Fibroblast of lung (primary cell): ENCODE results near the gene ARSK. TPM values are rescaled to one million over a fixed set of nuclear protein-coding genes. Genes with fewer than 3 reads are reported as not detected.
A peak's percentile ranks its signal among the peaks of the same experiment; 100 is the strongest.

Experiments
- DNase-seq, 2 donors: peaks; one replicate each; pipeline versions ENCODE4 v3.0.0 to v3.0.0-alpha.2; 2010; ENCODE audit warnings: low read depth in 2 of 2
- H2AFZ ChIP-seq: 2 replicates; pipeline ENCODE4 v1.5.1; 2012; ENCODE audit warnings: low read length, control low read depth, inconsistent platforms
- H3K27ac ChIP-seq: 2 replicates; pipeline ENCODE4 v1.5.1; 2011; ENCODE audit warnings: low read length, control low read depth; ENCODE audit not compliant: insufficient read depth
- H3K27me3 ChIP-seq: 2 replicates; pipeline ENCODE4 v1.5.1; 2011; ENCODE audit warnings: mild to moderate bottlenecking, low read length; ENCODE audit not compliant: control insufficient read depth, insufficient read depth
- H3K36me3 ChIP-seq: 2 replicates; pipeline ENCODE4 v1.5.1; 2011; ENCODE audit warnings: low read length; ENCODE audit not compliant: control insufficient read depth, insufficient read depth
- H3K4me1 ChIP-seq: 2 replicates; pipeline ENCODE4 v1.5.1; 2011; ENCODE audit warnings: low read length; ENCODE audit not compliant: control insufficient read depth, insufficient read depth; ENCODE audit errors: extremely low read depth
- H3K4me2 ChIP-seq: 2 replicates; pipeline ENCODE4 v1.5.1; 2011; ENCODE audit warnings: low read length, control low read depth; ENCODE audit not compliant: insufficient read depth; ENCODE audit errors: extremely low read depth
- H3K4me3 ChIP-seq, 4 experiments: fragments of 200-600 bp in 1 of 4; sonication (generic) in 1 of 4; replicated peaks in 1 of 4; 2 replicates each; pipeline ENCODE4 v1.5.1; 2011 to 2016; ENCODE audit warnings: low read length in 4 of 4, low read depth in 3 of 4, mild to moderate bottlenecking in 3 of 4, control low read depth in 2 of 4, inconsistent platforms in 1 of 4, mixed read lengths in 1 of 4; ENCODE audit not compliant: insufficient read depth in 1 of 4; ENCODE audit errors: control extremely low read depth in 1 of 4
- H3K79me2 ChIP-seq: 2 replicates; pipeline ENCODE4 v1.5.1; 2012; ENCODE audit warnings: mild to moderate bottlenecking, low read length, inconsistent platforms; ENCODE audit not compliant: control insufficient read depth, insufficient read depth
- H3K9ac ChIP-seq: 2 replicates; pipeline ENCODE4 v1.5.1; 2011; ENCODE audit warnings: mild to moderate bottlenecking, low read length, control low read depth; ENCODE audit not compliant: insufficient read depth
- H3K9me3 ChIP-seq: 2 replicates; pipeline ENCODE4 v1.5.1; 2012; ENCODE audit warnings: low read depth, low read length; ENCODE audit not compliant: control insufficient read depth, insufficient read depth
- H4K20me1 ChIP-seq: 2 replicates; pipeline ENCODE4 v1.5.1; 2011; ENCODE audit warnings: low read length; ENCODE audit not compliant: control insufficient read depth, insufficient read depth; ENCODE audit errors: extremely low read depth
- EZH2 ChIP-seq: IDR thresholded peaks from 2 replicates; pipeline ENCODE4 v1.5.1; 2012; ENCODE audit warnings: low read length, control low read depth, mild to moderate bottlenecking; ENCODE audit errors: missing control alignments
- polyA plus RNA-seq, 2 donors: library from polyadenylated mRNA; depleted of rRNA in 1 of 2; stranded (reverse) in 1 of 2; unstranded in 1 of 2; fragments of >200 nt; gene quantifications; 2 replicates each; pipeline ENCODE4 v1.2.1, GENCODE V29; 2011 to 2012; ENCODE audit warnings: missing spikeins in 1 of 2
- total RNA-seq: library from RNA; depleted of rRNA; stranded (reverse); fragments of >200 nt; gene quantifications from 2 replicates; pipeline ENCODE4 v1.2.1, GENCODE V29; 2014
- TF ChIP-seq, protein P1 (sequence below), 2 donors: IDR thresholded peaks in 1 of 2; conservative IDR thresholded peaks in 1 of 2; 1 replicate in 1 of 2; 2 replicates in 1 of 2; pipeline ENCODE4 v1.5.1; 2011 to 2012; ENCODE audit warnings: low read length in 2 of 2, control low read depth in 1 of 2, inconsistent platforms in 1 of 2, low read depth in 1 of 2, mild to moderate bottlenecking in 1 of 2

The ARSK gene
- total and polyA plus RNA-seq, 2 donors (not counting 1 experiment from before 2014, with no cell fraction given), result 19.3 to 37.3 TPM

DNA sequence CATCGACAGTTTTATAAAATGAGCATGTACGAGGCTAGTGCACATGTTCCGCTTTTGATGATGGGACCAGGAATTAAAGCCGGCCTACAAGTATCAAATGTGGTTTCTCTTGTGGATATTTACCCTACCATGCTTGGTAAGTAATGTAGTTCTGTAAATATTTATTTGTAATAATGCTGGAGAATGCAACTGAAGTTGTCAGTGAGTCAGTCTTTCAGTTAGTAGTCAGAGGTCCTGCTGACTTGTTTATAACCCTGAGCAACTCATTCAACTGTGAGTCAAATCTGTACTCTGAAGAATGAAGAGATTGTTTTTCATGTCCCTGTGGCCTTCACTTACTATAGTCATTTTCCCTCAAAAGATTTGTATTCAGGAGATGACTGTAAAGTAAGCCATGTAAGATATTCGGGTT is 36.6 kb downstream of the ARSK start:
- peak overlapping the region; percentile 25 for H3K4me2 ChIP-seq
- peak overlapping the region; percentile 58 for H3K27ac ChIP-seq
- no peak overlapping the region for H3K4me3 ChIP-seq

DNA sequence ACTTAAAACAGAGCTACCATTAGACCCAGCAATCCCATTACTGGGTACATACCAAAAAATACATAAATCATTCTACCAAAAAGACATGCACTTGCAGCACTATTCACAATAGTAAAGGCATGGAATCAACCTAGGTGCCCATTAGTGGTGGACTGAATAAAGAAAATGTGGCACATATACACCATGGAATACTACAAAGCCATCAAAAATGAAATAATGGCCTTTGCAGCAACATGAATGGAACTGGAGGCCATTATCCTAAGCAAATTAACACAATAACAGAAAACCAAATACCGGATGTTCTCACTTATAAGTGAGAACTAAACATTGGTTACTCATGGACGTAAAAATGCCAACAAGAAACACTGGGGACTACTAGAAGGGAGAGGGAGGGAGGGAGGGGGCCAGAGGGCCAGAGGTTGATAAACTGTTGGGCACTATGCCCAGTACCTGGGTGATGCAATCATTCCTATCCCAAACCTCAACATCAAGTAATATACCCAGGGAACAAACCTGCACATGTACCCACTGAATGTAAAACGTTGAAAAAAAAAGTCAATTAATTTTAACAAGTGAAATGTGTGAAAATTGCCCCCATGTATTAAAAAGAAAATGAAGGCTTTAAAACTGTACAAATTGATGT is 40.5 kb downstream of the ARSK start:
- no peaks in the 10 kb centered on the region for H4K20me1 ChIP-seq
- no peak overlapping the region for H3K27ac ChIP-seq
- H3K9ac ChIP-seq, result no peak overlapping the region
- no peak overlapping the region for H2AFZ ChIP-seq
- no peaks in the 10 kb centered on the region for H3K27me3 ChIP-seq
- no peak overlapping the region for H3K4me2 ChIP-seq
- H3K4me3 ChIP-seq, result no peak overlapping the region
- H3K4me1 ChIP-seq, result peaks cover 10% of the 10 kb centered on the region
- no peak for DNase-seq
- H3K79me2 ChIP-seq, result no peaks in the 10 kb centered on the region
- no peaks in the 10 kb centered on the region for H3K36me3 ChIP-seq
- H3K9me3 ChIP-seq, result no peaks in the 10 kb centered on the region
- TF ChIP-seq, protein P1, sequence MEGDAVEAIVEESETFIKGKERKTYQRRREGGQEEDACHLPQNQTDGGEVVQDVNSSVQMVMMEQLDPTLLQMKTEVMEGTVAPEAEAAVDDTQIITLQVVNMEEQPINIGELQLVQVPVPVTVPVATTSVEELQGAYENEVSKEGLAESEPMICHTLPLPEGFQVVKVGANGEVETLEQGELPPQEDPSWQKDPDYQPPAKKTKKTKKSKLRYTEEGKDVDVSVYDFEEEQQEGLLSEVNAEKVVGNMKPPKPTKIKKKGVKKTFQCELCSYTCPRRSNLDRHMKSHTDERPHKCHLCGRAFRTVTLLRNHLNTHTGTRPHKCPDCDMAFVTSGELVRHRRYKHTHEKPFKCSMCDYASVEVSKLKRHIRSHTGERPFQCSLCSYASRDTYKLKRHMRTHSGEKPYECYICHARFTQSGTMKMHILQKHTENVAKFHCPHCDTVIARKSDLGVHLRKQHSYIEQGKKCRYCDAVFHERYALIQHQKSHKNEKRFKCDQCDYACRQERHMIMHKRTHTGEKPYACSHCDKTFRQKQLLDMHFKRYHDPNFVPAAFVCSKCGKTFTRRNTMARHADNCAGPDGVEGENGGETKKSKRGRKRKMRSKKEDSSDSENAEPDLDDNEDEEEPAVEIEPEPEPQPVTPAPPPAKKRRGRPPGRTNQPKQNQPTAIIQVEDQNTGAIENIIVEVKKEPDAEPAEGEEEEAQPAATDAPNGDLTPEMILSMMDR (conservative IDR thresholded peaks at IDR 0.05 in 1 of 2, IDR thresholded peaks at IDR 0.05 in 1 of 2; ENCODE audit: low read depth in 1 of 2, low read length in 2 of 2), result no peak
- no peak for TF ChIP-seq EZH2

More for the DNA sequence above, 36.6 kb downstream of the ARSK start:
- H3K36me3 ChIP-seq, result no peaks in the 10 kb centered on the region
- H3K79me2 ChIP-seq, result no peaks in the 10 kb centered on the region
- TF ChIP-seq, protein P1 (conservative IDR thresholded peaks at IDR 0.05 in 1 of 2, IDR thresholded peaks at IDR 0.05 in 1 of 2; ENCODE audit: low read depth in 1 of 2, low read length in 2 of 2), result no peak
- TF ChIP-seq EZH2, result no peak
- H3K27me3 ChIP-seq, result no peaks in the 10 kb centered on the region
- peaks cover 10% of the 10 kb centered on the region for H3K4me1 ChIP-seq
- no peaks in the 10 kb centered on the region for H4K20me1 ChIP-seq
- no peaks in the 10 kb centered on the region for H3K9me3 ChIP-seq
- no peak overlapping the region for H3K9ac ChIP-seq
- no peak overlapping the region for H2AFZ ChIP-seq
- peak; percentile 67 to 82 for DNase-seq

DNA sequence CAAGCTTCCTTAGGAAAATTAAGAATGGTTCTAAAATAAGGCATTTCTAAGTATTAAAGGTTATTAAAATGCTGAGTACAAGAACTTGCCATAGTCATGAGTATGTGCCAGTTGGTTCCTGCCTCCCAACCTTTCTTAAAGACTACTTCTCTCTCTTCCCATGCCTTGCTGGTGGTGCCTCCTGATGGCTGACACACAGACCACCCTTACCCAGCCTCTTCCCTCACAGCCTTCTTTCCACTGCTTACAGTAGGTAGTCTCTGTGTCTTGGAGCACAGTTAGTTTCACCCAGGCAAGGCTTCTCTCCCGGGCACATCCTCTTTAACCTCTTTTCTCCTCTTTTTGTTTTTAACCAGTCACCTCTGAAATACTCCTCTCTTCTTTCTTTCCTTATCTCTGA is 44.4 kb downstream of the ARSK start:
- Histone ChIP-seq H3K9ac (no peak overlapping the region), H3K4me1 (no peaks in the 10 kb centered on the region), H3K27me3 (no peaks in the 10 kb centered on the region), H3K4me2 (no peak overlapping the region), H3K27ac (no peak overlapping the region), H3K36me3 (no peaks in the 10 kb centered on the region), H3K4me3 (no peak overlapping the region), H4K20me1 (no peaks in the 10 kb centered on the region), H3K79me2 (no peaks in the 10 kb centered on the region), H3K9me3 (no peaks in the 10 kb centered on the region), H2AFZ (no peak overlapping the region)
- no peak for TF ChIP-seq EZH2
- TF ChIP-seq, protein P1 (conservative IDR thresholded peaks at IDR 0.05 in 1 of 2, IDR thresholded peaks at IDR 0.05 in 1 of 2; ENCODE audit: low read depth in 1 of 2, low read length in 2 of 2), result no peak
- DNase-seq, result no peak
